Panc1 (cell line): Measurements from ENCODE around the gene MTM1. TPM values are rescaled to one million over a fixed set of nuclear protein-coding genes. Genes with fewer than 3 reads are reported as not detected.

Experiments used
- ATAC-seq: fragments of 200-7000 bp; cut with Tn5 transposase; 2 replicates; pipeline ENCODE4 v1.9.1; 2020; ENCODE audit warnings: mild to moderate bottlenecking, moderate library complexity
- BruUV-seq: library from RNA; stranded (reverse); fragments of 400-500 nt; replicated peaks from 2 replicates; lab custom pipeline; 2021; lab: Mats Ljungman, UMichigan
- CTCF ChIA-PET: fragments of 300-600 bp; sonication (Branson Sonifier 250); formaldehyde crosslinking; loops from one replicate; lab custom pipeline; 2022; ENCODE audit warnings: antibody characterized with exemption; lab: Charles Lee
- POLR2A ChIA-PET: fragments of 300-600 bp; sonication (Branson Sonifier 250); formaldehyde crosslinking; loops from one replicate; lab custom pipeline; 2022; ENCODE audit warnings: antibody characterized with exemption; lab: Charles Lee
- DNase-seq: peaks from one replicate; pipeline ENCODE4 v3.0.0-alpha.2; 2010; ENCODE audit warnings: low read depth, low spot score
- H3K27ac ChIP-seq: 2 replicates; pipeline ENCODE4 v1.5.1; 2011; ENCODE audit warnings: mild to moderate bottlenecking, low read length, inconsistent platforms
- H3K27me3 ChIP-seq: fragments of 200-500 bp; sonication (Bioruptor generic); 2 replicates; pipeline ENCODE4 v1.6.0; 2014; ENCODE audit warnings: low read length, inconsistent platforms; ENCODE audit not compliant: control insufficient read depth, insufficient read depth
- H3K36me3 ChIP-seq: fragments of 200-500 bp; sonication (Bioruptor generic); 2 replicates; pipeline ENCODE4 v1.5.1; 2014; ENCODE audit warnings: inconsistent platforms, mild to moderate bottlenecking, low read length, moderate library complexity; ENCODE audit not compliant: control insufficient read depth, insufficient read depth
- H3K4me1 ChIP-seq: 2 replicates; pipeline ENCODE4 v1.5.1; 2011; ENCODE audit warnings: inconsistent platforms, mild to moderate bottlenecking, low read length, moderate library complexity; ENCODE audit not compliant: control insufficient read depth, insufficient read depth
- H3K4me3 ChIP-seq, 2 experiments: 2 replicates each; pipeline ENCODE4 v1.5.1; 2011 to 2012; ENCODE audit warnings: low read depth in 2 of 2, low read length in 2 of 2, mild to moderate bottlenecking in 2 of 2, inconsistent platforms in 1 of 2, moderate library complexity in 1 of 2
- H3K9me3 ChIP-seq: fragments of 200-500 bp; sonication (Bioruptor generic); 2 replicates; pipeline ENCODE4 v1.5.1; 2014; ENCODE audit warnings: low read depth, mild to moderate bottlenecking, inconsistent platforms, low read length, moderate library complexity; ENCODE audit not compliant: control insufficient read depth, insufficient read depth
- CTCF ChIP-seq: fragments of 450-650 bp; IDR thresholded peaks from 2 replicates; pipeline ENCODE4 v1.5.1; 2017; ENCODE audit warnings: mild to moderate bottlenecking
- POLR2AphosphoS5 ChIP-seq: IDR thresholded peaks from 2 replicates; pipeline ENCODE4 v1.6.1; 2012; ENCODE audit warnings: mild to moderate bottlenecking, low read depth, low read length, moderate library complexity
- REST ChIP-seq, 2 experiments: IDR thresholded peaks; 2 replicates each; pipeline ENCODE4 v1.6.1; 2011 to 2012; ENCODE audit warnings: low read depth in 2 of 2, control low read depth in 1 of 2, low read length in 1 of 2, mild to moderate bottlenecking in 1 of 2, moderate library complexity in 1 of 2; ENCODE audit not compliant: insufficient read depth in 1 of 2
- SIN3A ChIP-seq: IDR thresholded peaks from 2 replicates; pipeline ENCODE4 v1.6.1; 2012; ENCODE audit warnings: low read depth, mild to moderate bottlenecking, low read length, moderate library complexity, borderline replicate concordance; ENCODE audit not compliant: insufficient read depth
- TCF7L2 ChIP-seq: IDR thresholded peaks from 2 replicates; pipeline ENCODE4 v1.6.1; 2011; ENCODE audit warnings: mild to moderate bottlenecking, low read depth, low read length, inconsistent platforms
- in situ Hi-C: cut with HindIII; loops from 2 replicates; pipeline ENCODE4 v1.10.0; 2016; ENCODE audit warnings: low sequenced_read_pairs, low pct_unique_long_range_greater_than_20kb
- intact Hi-C: fragments of 100-400 bp; cut with micrococcal nuclease; formaldehyde crosslinking; loops from one replicate; pipeline ENCODE4 v1.10.0; 2022; ENCODE audit not compliant: unreplicated experiment
- total RNA-seq: library from RNA; stranded (reverse); gene quantifications from one replicate; pipeline ENCODE4 v1.2.1, GENCODE V29; 2021; ENCODE audit not compliant: unreplicated experiment

Gene MTM1
- total RNA-seq, 1 experiment from 2014 or later, result 24.0 TPM

- H3K27ac ChIP-seq, result no peak overlapping the region
- no peaks in the 10 kb centered on the region for H3K27me3 ChIP-seq
- H3K4me3 ChIP-seq, result no peak overlapping the region
- POLR2A ChIA-PET, result no interaction called here
- no TSS peak for BruUV-seq
- in situ Hi-C loops (no loop called here), intact Hi-C loops (no loop called here)
- DNase-seq, result no peak
- H3K4me1 ChIP-seq, result no peaks in the 10 kb centered on the region; the same call in none of the 2 replicates
- CTCF ChIA-PET, result no interaction called here
- H3K9me3 ChIP-seq, result no peaks in the 10 kb centered on the region
- ATAC-seq, result no peak
- TF ChIP-seq TCF7L2, result no peak
- no peak for TF ChIP-seq SIN3A
- TF ChIP-seq POLR2AphosphoS5, result no peak
- no peak for TF ChIP-seq CTCF
- TF ChIP-seq REST (IDR thresholded peaks at IDR 0.05; ENCODE audit: insufficient read depth in 1 of 2, low read depth in 2 of 2, low read length in 1 of 2), result no peak
- H3K36me3 ChIP-seq, result no peaks in the 10 kb centered on the region
These were observed 129.2 kb downstream of the MTM1 start for GRCh38 chrX:150697641-150698040.

- no peak for ATAC-seq
These were observed 130.6 kb downstream of the MTM1 start for GRCh38 chrX:150698981-150699380.

More at GRCh38 chrX:150698981-150699380, 130.6 kb downstream of the MTM1 start:
- no peaks in the 10 kb centered on the region for H3K9me3 ChIP-seq
- H3K27me3 ChIP-seq, result no peaks in the 10 kb centered on the region
- no peaks in the 10 kb centered on the region for H3K36me3 ChIP-seq
- POLR2A ChIA-PET, result no interaction called here
- BruUV-seq, result no TSS peak
- H3K4me1 ChIP-seq, result no peaks in the 10 kb centered on the region; the same call in 1 of the 2 replicates
- no peak overlapping the region for H3K27ac ChIP-seq
- CTCF ChIA-PET, result interaction anchor here (0.6 to 1.2 kb wide), 2 partner anchors 19 to 189 kb away, joined by 4 to 17 read pairs; no protein-coding TSS in a partner anchor
- in situ Hi-C loops (no loop called here), intact Hi-C loops (no loop called here)
- TF ChIP-seq POLR2AphosphoS5, result no peak
- no peak for TF ChIP-seq SIN3A
- TF ChIP-seq REST (IDR thresholded peaks at IDR 0.05; ENCODE audit: insufficient read depth in 1 of 2, low read depth in 2 of 2, low read length in 1 of 2), result no peak
- TF ChIP-seq CTCF, result no peak
- TF ChIP-seq TCF7L2, result no peak
- no peak for DNase-seq
- H3K4me3 ChIP-seq, result no peak overlapping the region
